Body of pancreas (tissue), 4 donors: ENCODE measurements around the gene ERC1. TPM values are rescaled to one million over a fixed set of nuclear protein-coding genes. Genes with fewer than 3 reads are reported as not detected.

Source experiments
- ATAC-seq: fragments of 150-250 bp; one replicate; pipeline ENCODE4 v1.9.1; 2016
- DNase-seq, 4 donors: peaks; one replicate each; pipeline ENCODE4 v3.0.0-alpha.2; 2019
- H3K27ac ChIP-seq, 4 donors: fragments of 200-600 bp; sonication (generic); 1 replicate in 3 of 4; 2 replicates in 1 of 4; pipeline versions ENCODE4 v1.5.1 to v1.6.1; 2016 to 2019; ENCODE audit warnings: mild to moderate bottlenecking in 1 of 4, mixed read lengths in 1 of 4, moderate library complexity in 1 of 4
- H3K27me3 ChIP-seq, 2 donors: fragments of 200-600 bp; sonication (generic); one replicate each; pipeline ENCODE4 v1.6.0; 2016; ENCODE audit warnings: mild to moderate bottlenecking in 1 of 2
- H3K36me3 ChIP-seq, 2 donors: fragments of 200-600 bp; sonication (generic); replicated peaks in 1 of 2; 2 replicates each; pipeline ENCODE4 v1.5.1; 2016; ENCODE audit warnings: low read depth in 2 of 2; ENCODE audit not compliant: insufficient read depth in 1 of 2
- H3K4me1 ChIP-seq: fragments of 200-600 bp; sonication (generic); one replicate; pipeline ENCODE4 v1.6.0; 2016
- H3K4me3 ChIP-seq, 2 donors: fragments of 200-600 bp; sonication (generic); 1 replicate in 1 of 2; 2 replicates in 1 of 2; pipeline ENCODE4 v1.5.1; 2016 to 2019
- H3K9me3 ChIP-seq, 3 donors: fragments of 200-600 bp; sonication (generic); 1 replicate in 2 of 3; 2 replicates in 1 of 3; pipeline ENCODE4 v1.5.1; 2016
- POLR2A ChIP-seq, 3 donors: fragments of 450-650 bp; IDR thresholded peaks; one replicate each; pipeline ENCODE4 v1.6.1; 2016; ENCODE audit warnings: antibody characterized with exemption in 3 of 3, mild to moderate bottlenecking in 2 of 3
- WGBS, 2 donors: methylation state at CpG; one replicate each; pipeline ENCODE4 v1.1.5; 2017; 5-methylcytosine and 5-hydroxymethylcytosine counted together
- intact Hi-C: fragments of 100-400 bp; cut with DNase I; formaldehyde crosslinking; loops from one replicate; pipeline ENCODE4 v1.15.1; 2023
- total RNA-seq, 2 donors: library from RNA; depleted of rRNA; stranded (reverse); fragments of >200 nt; gene quantifications; one replicate each; pipeline ENCODE4 v1.1.0, GENCODE V29; 2016
- TF ChIP-seq, protein P1 (sequence below), 7 experiments: fragments of 450-650 bp in 4 of 7; fragments of 200-600 bp in 3 of 7; sonication (generic) in 3 of 7; IDR thresholded peaks; one replicate each; pipeline ENCODE4 v1.5.1; 2016 to 2019; ENCODE audit warnings: antibody characterized with exemption in 7 of 7

ERC1 gene
- total RNA-seq, 2 donors from 2014 or later = 20.8 to 29.0 TPM

DNA sequence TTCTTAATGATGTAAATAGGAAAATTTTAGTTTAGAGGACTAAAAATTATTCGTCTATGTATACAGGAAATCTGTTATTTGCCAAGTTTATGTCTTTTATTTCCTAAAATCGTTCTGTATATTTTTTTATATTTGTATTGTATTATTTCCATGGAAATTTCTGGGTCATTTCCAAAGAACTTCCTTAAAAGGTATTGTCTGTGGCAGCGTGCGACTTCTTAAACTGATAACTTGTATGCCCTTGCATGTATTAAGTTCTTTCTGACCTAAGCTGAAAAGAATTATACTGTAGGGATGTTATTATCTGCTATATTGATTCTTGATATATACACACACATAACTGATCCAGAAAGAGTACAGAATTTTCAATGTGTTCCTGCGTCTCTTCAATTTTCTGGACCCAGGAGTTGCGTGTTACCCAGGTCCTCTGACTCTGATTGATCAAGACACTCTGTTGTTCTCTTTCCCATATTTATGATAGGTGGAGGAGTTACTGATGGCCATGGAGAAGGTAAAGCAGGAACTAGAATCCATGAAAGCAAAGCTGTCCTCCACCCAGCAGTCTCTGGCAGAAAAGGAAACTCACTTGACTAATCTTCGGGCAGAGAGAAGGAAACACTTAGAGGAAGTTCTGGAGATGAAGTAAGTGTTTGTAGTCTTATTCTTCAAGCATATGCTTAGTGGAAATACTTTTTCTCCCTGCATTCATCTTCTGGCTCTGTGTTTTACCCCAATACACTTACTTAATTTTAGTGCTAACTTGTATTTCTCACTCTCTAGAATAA lies 298.5 kb downstream of the ERC1 start:
- H3K4me1 ChIP-seq = peaks cover 3% of the 10 kb centered on the region
- H3K27me3 ChIP-seq = no peaks in the 10 kb centered on the region
- H3K9me3 ChIP-seq = no peaks in the 10 kb centered on the region
- ATAC-seq = no peak
- TF ChIP-seq, protein P1, sequence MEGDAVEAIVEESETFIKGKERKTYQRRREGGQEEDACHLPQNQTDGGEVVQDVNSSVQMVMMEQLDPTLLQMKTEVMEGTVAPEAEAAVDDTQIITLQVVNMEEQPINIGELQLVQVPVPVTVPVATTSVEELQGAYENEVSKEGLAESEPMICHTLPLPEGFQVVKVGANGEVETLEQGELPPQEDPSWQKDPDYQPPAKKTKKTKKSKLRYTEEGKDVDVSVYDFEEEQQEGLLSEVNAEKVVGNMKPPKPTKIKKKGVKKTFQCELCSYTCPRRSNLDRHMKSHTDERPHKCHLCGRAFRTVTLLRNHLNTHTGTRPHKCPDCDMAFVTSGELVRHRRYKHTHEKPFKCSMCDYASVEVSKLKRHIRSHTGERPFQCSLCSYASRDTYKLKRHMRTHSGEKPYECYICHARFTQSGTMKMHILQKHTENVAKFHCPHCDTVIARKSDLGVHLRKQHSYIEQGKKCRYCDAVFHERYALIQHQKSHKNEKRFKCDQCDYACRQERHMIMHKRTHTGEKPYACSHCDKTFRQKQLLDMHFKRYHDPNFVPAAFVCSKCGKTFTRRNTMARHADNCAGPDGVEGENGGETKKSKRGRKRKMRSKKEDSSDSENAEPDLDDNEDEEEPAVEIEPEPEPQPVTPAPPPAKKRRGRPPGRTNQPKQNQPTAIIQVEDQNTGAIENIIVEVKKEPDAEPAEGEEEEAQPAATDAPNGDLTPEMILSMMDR (IDR thresholded peaks at IDR 0.05) = no peak
- no peak for TF ChIP-seq POLR2A (IDR thresholded peaks at IDR 0.05)
- no peaks in the 10 kb centered on the region for H3K36me3 ChIP-seq
- H3K27ac ChIP-seq = no peak overlapping the region
- intact Hi-C loops = no loop called here
- 66 to 71% methylated on average over 7 of the region's 7 CpGs for WGBS, 2 donors
- DNase-seq = no peak
- no peak overlapping the region for H3K4me3 ChIP-seq

DNA sequence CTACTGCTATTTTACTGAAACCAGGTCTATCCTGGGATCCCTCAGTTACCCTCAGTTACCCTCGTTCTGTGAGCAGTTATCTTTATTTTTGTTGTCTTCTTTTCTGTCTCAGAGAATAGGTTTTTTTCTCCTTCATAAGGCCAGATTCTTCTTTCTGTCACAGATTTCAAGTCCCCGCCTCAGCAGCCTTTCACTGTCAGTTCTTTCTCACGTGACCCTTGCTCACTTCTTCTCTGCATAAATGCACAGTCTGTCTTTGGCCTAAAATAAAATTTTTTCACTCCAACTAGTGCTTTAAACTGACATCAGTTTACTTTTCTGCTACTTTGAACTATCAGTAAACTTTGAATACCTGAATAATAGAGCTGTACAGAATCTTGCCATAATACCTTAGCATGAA lies 299.7 kb downstream of the ERC1 start:
- DNase-seq (no peak), ATAC-seq (no peak)
- Histone ChIP-seq H3K27ac (no peak overlapping the region), H3K4me3 (no peak overlapping the region), H3K36me3 (no peaks in the 10 kb centered on the region), H3K4me1 (peaks cover 3% of the 10 kb centered on the region), H3K9me3 (no peaks in the 10 kb centered on the region), H3K27me3 (no peaks in the 10 kb centered on the region)
- TF ChIP-seq POLR2A (IDR thresholded peaks at IDR 0.05) = no peak
- TF ChIP-seq, protein P1 (IDR thresholded peaks at IDR 0.05) = no peak
- WGBS, 2 donors = 80 to 86% methylated on average over 3 of the region's 3 CpGs
- intact Hi-C loops = no loop called here

DNA sequence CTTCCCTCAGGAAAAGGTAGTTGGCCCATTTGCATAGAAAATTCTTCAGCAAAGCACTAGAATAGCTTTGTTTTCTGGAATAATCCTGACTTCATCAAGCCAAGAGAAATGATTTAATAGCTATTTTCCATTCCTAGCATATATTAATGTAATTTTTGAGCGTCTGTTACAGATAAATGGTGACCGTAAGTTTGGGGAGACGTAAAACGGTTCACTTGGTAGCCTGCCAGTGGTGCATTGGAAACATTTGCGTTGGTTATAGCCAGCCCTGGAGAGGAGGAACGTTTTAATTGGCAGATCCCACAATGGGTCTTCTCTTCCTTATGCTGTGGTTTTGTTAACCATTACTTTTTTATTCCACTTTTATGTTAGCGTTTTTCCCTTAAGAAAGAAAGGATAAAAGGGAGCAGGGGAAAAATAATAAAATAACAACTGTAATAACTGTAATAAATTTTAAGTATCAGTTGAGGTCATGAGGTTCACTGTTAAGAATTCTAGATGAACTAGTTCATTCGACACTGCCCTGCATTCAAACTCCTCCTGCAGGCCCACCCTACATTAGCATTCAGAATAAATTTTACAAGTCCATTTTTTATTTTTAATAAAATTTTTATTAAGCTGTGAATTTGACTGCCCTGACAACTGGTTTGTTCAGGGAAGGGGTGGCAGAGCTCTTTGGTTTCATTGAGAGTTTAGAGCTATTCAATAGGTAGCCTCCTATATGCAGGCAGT lies 300.7 kb downstream of the ERC1 start:
- DNase-seq (no peak), ATAC-seq (no peak)
- intact Hi-C loops = no loop called here
- H3K36me3 ChIP-seq = no peaks in the 10 kb centered on the region
- WGBS, 2 donors = 68 to 87% methylated on average over 8 of the region's 8 CpGs
- no peak overlapping the region for H3K27ac ChIP-seq
- no peaks in the 10 kb centered on the region for H3K27me3 ChIP-seq
- H3K4me1 ChIP-seq = peaks cover 3% of the 10 kb centered on the region
- no peaks in the 10 kb centered on the region for H3K9me3 ChIP-seq
- no peak overlapping the region for H3K4me3 ChIP-seq
- TF ChIP-seq, protein P1 (IDR thresholded peaks at IDR 0.05) = no peak
- TF ChIP-seq POLR2A (IDR thresholded peaks at IDR 0.05) = no peak

DNA sequence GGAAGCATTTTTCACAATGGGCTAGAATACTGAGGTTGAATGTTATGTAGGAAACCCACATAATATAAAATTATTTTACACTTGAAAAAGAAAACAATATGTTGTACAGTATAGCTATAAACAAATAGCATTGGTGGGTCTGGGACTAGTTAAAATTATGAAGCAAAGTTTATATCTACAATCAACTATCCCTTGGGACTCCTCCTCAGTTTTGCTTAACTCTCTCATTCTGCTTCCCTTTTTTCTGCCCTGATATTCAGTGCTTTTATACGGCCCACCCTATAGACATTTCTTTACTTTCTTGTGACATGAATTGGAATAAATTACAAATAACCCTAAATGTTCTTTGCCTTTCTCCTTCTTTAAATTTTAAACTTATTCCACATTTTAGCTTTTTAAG lies 302.9 kb downstream of the ERC1 start:
- H3K4me1 ChIP-seq = peaks cover 3% of the 10 kb centered on the region
- ATAC-seq (no peak), DNase-seq (no peak)
- WGBS, 2 donors = 63 to 78% methylated on average over 1 of the region's 1 CpG
- TF ChIP-seq, protein P1 (IDR thresholded peaks at IDR 0.05) = no peak
- no peak for TF ChIP-seq POLR2A (IDR thresholded peaks at IDR 0.05)
- H3K9me3 ChIP-seq = no peaks in the 10 kb centered on the region
- H3K36me3 ChIP-seq = no peaks in the 10 kb centered on the region
- no peak overlapping the region for H3K4me3 ChIP-seq
- H3K27me3 ChIP-seq = no peaks in the 10 kb centered on the region
- H3K27ac ChIP-seq = no peak overlapping the region
- intact Hi-C loops = no loop called here
